Trophoblast cell (in vitro differentiated cells and primary cell): Measurements from ENCODE around the gene CHST6.
"Not testable (repeated sequence)": the region's sequence is repeated elsewhere in the genome, so short reads cannot be mapped to it uniquely, and the experiment has no call there.

ENCODE experiments used
- DNase-seq, 2 donors: peaks; one replicate each; pipeline ENCODE4 v3.0.0-alpha.2; 2016
- H2AFZ ChIP-seq: 2 replicates; pipeline ENCODE4 v1.6.1; 2013; ENCODE audit warnings: low read length, moderate library complexity, mild to moderate bottlenecking; ENCODE audit not compliant: insufficient read depth, poor library complexity
- H2AK5ac ChIP-seq: 2 replicates; pipeline ENCODE4 v1.6.1; 2013; ENCODE audit warnings: mild to moderate bottlenecking, low read length
- H2BK120ac ChIP-seq: 2 replicates; pipeline ENCODE4 v1.6.1; 2013; ENCODE audit warnings: low read length, mild to moderate bottlenecking, moderate library complexity; ENCODE audit not compliant: insufficient read depth, poor library complexity
- H2BK12ac ChIP-seq: 2 replicates; pipeline ENCODE4 v1.6.1; 2013; ENCODE audit warnings: mild to moderate bottlenecking, low read length, moderate library complexity
- H2BK5ac ChIP-seq: 2 replicates; pipeline ENCODE4 v1.6.1; 2013; ENCODE audit warnings: low read length, low read depth, moderate library complexity, mild to moderate bottlenecking; ENCODE audit not compliant: poor library complexity
- H3K14ac ChIP-seq: 2 replicates; pipeline ENCODE4 v1.6.1; 2013; ENCODE audit warnings: mild to moderate bottlenecking, low read length
- H3K18ac ChIP-seq: 2 replicates; pipeline ENCODE4 v1.6.1; 2013; ENCODE audit warnings: mild to moderate bottlenecking, low read length
- H3K23ac ChIP-seq: 2 replicates; pipeline ENCODE4 v1.6.1; 2013; ENCODE audit warnings: low read length
- H3K27ac ChIP-seq: 2 replicates; pipeline ENCODE4 v1.5.1; 2013; ENCODE audit warnings: low read depth, mild to moderate bottlenecking, inconsistent platforms, low read length, moderate library complexity
- H3K27me3 ChIP-seq: 2 replicates; pipeline ENCODE4 v1.6.1; 2013; ENCODE audit warnings: inconsistent platforms, mild to moderate bottlenecking, low read length, moderate library complexity; ENCODE audit not compliant: insufficient read depth
- H3K36me3 ChIP-seq, 2 experiments: 1 replicate in 1 of 2; 2 replicates in 1 of 2; pipeline ENCODE4 v1.6.1; 2013; ENCODE audit warnings: low read length in 2 of 2, mild to moderate bottlenecking in 2 of 2, moderate library complexity in 1 of 2; ENCODE audit not compliant: insufficient read depth in 2 of 2, control insufficient read depth in 1 of 2
- H3K4ac ChIP-seq: 2 replicates; pipeline ENCODE4 v1.6.1; 2013; ENCODE audit warnings: low read depth, mild to moderate bottlenecking, low read length, moderate library complexity
- H3K4me1 ChIP-seq, 2 experiments: 1 replicate in 1 of 2; 2 replicates in 1 of 2; pipeline ENCODE4 v1.6.1; 2013; ENCODE audit warnings: low read length in 2 of 2, mild to moderate bottlenecking in 2 of 2, moderate library complexity in 1 of 2; ENCODE audit not compliant: insufficient read depth in 2 of 2, control insufficient read depth in 1 of 2
- H3K4me2 ChIP-seq: 2 replicates; pipeline ENCODE4 v1.6.1; 2013; ENCODE audit warnings: inconsistent platforms, mild to moderate bottlenecking, low read length, moderate library complexity
- H3K4me3 ChIP-seq: 2 replicates; pipeline ENCODE4 v1.5.1; 2013; ENCODE audit warnings: mild to moderate bottlenecking, low read depth, low read length, inconsistent platforms
- H3K79me1 ChIP-seq: one replicate; pipeline ENCODE4 v1.6.1; 2013; ENCODE audit warnings: low read length
- H3K79me2 ChIP-seq: 2 replicates; pipeline ENCODE4 v1.6.1; 2013; ENCODE audit warnings: low read length, mild to moderate bottlenecking; ENCODE audit not compliant: control insufficient read depth, insufficient read depth, poor library complexity
- H3K9ac ChIP-seq: 2 replicates; pipeline ENCODE4 v1.6.1; 2013; ENCODE audit warnings: mild to moderate bottlenecking, low read length
- H3K9me3 ChIP-seq: 2 replicates; pipeline ENCODE4 v1.6.1; 2013; ENCODE audit warnings: low read depth, mild to moderate bottlenecking, control low read depth, inconsistent platforms, low read length; ENCODE audit not compliant: insufficient read depth
- H4K12ac ChIP-seq: 2 replicates; pipeline ENCODE4 v1.6.1; 2013; ENCODE audit warnings: low read depth, mild to moderate bottlenecking, low read length, moderate library complexity
- H4K8ac ChIP-seq: 2 replicates; pipeline ENCODE4 v1.6.1; 2013; ENCODE audit warnings: low read depth, mild to moderate bottlenecking, low read length, moderate library complexity
- H4K91ac ChIP-seq: one replicate; pipeline ENCODE4 v1.6.1; 2013; ENCODE audit warnings: low read depth, mild to moderate bottlenecking, low read length, moderate library complexity
- WGBS: extraction: QIAGEN DNeasy Blood & Tissue Kit; methylation state at CpG from one replicate; pipeline ENCODE4 v1.1.7; 2013; ENCODE audit warnings: missing lambda C conversion rate; ENCODE audit not compliant: insufficient read length, insufficient coverage; ENCODE audit errors: extremely low coverage; 5-methylcytosine and 5-hydroxymethylcytosine counted together

Gene CHST6

DNA sequence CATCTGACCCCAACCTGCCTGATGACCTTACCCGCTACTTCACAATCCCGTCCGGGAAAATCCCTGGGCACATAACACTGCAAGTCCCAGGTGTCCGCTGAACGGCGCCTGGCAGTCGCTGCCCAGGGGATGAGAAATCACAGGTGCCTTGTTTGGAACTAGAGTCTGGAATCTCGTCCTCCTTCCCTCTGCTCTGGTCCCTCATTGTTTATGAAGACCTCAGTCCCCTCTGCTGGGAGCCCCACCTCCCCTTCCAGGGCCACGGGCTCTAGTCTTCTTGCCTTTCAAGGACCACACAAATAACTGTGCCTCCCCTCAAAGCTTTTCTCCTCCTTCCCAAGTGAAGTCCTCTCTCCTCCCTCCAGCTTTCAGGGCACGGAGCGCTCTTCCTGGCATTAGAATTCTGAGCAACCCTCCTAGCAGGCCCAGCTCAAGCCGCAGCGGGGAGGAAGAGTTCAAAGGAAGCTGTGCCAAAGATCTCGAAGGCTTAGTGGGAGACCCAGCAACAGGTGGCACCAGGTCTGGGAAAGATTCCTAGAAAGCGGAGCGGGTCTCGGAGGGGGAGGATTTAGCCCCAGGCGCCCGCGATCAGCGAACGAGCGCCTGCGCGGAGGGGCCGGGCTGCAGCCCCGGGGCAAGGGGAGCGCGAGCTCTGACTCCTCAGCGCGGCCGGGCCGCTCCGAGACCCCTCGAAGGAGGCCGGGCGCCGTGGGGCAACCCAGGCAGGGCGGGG, 31.7 kb downstream of the CHST6 start:
- H3K18ac ChIP-seq: peak overlapping the region; percentile 88
- H4K8ac ChIP-seq: peak overlapping the region; percentile 96
- H3K9me3 ChIP-seq, H3K79me1 ChIP-seq, H2BK12ac ChIP-seq, H3K36me3 ChIP-seq, H2AK5ac ChIP-seq, H3K4me1 ChIP-seq, H3K23ac ChIP-seq, H3K27me3 ChIP-seq: not testable (repeated sequence)
- peak overlapping the region; percentile 10 for H2BK120ac ChIP-seq
- H3K79me2 ChIP-seq: peaks cover 14% of the 10 kb centered on the region
- peak overlapping the region; percentile 14 for H2AFZ ChIP-seq
- peak overlapping the region; percentile 99 for H3K4me2 ChIP-seq
- peak overlapping the region; percentile 17 for H2BK5ac ChIP-seq
- peak overlapping the region; percentile 67 for H4K91ac ChIP-seq
- WGBS: no CpG with 5 or more reads among the region's 39 CpGs
- peak overlapping the region; percentile 90 for H3K4ac ChIP-seq
- peak overlapping the region; percentile 54 for H3K14ac ChIP-seq
- peak overlapping the region; percentile 79 for H4K12ac ChIP-seq
- peak overlapping the region; percentile 99 for H3K4me3 ChIP-seq
- peak overlapping the region; percentile 88 for H3K27ac ChIP-seq
- peak; percentile 46 to 68 for DNase-seq
- peak overlapping the region; percentile 97 for H3K9ac ChIP-seq

- H2BK12ac ChIP-seq: no peak overlapping the region
- H3K14ac ChIP-seq: no peak overlapping the region
- no peak overlapping the region for H4K91ac ChIP-seq
- whole genome bisulfite sequencing: no CpG with 5 or more reads among the region's 2 CpGs
- peaks cover 6% of the 10 kb centered on the region for H3K79me1 ChIP-seq
- H3K27ac ChIP-seq: no peak overlapping the region
- DNase-seq: no peak
- H3K4me2 ChIP-seq: peak overlapping the region; percentile 99
- H3K18ac ChIP-seq: no peak overlapping the region
- no peak overlapping the region for H3K4ac ChIP-seq
- H2AFZ ChIP-seq: no peak overlapping the region
- no peak overlapping the region for H3K4me3 ChIP-seq
- H3K9ac ChIP-seq: no peak overlapping the region
- H2BK120ac ChIP-seq: no peak overlapping the region
- H3K23ac ChIP-seq: no peak overlapping the region
- H3K79me2 ChIP-seq: peaks cover 14% of the 10 kb centered on the region
- no peaks in the 10 kb centered on the region for H3K9me3 ChIP-seq
- H3K27me3 ChIP-seq: no peaks in the 10 kb centered on the region
- no peak overlapping the region for H4K12ac ChIP-seq
- no peak overlapping the region for H4K8ac ChIP-seq
- H3K4me1 ChIP-seq: peaks cover 0 to 2% of the 10 kb centered on the region in 2 experiments
- peaks cover 3 to 4% of the 10 kb centered on the region in 2 experiments for H3K36me3 ChIP-seq
- H2AK5ac ChIP-seq: no peak overlapping the region
- H2BK5ac ChIP-seq: no peak overlapping the region
These were observed 32.4 kb downstream of the CHST6 start for GRCh38 chr16:75462806-75463205.

DNA sequence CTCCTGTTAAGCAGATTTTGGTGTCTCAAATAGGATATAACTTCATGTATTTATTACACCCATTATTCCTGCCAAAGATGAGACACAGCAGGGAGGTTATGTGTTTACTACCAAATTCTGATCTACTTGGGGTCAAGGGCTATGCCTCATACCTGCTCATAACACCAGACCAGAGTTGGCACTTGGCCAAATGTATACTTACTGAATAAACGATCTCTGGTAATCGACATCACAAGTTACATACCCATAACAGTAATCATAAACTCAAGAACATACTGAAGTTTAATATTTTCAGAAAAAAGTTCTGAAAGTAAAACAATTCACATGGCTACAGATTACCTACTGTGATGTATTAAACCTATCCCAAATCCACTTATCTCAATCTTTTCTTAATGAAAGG, 33.7 kb downstream of the CHST6 start:
- no peak overlapping the region for H4K91ac ChIP-seq
- H3K27me3 ChIP-seq: no peaks in the 10 kb centered on the region
- H4K8ac ChIP-seq: no peak overlapping the region
- H4K12ac ChIP-seq: no peak overlapping the region
- H3K4me2 ChIP-seq: no peak overlapping the region
- no peak overlapping the region for H2BK120ac ChIP-seq
- H3K18ac ChIP-seq: no peak overlapping the region
- no peak overlapping the region for H3K9ac ChIP-seq
- H2AFZ ChIP-seq: no peak overlapping the region
- H3K36me3 ChIP-seq: peaks cover 3 to 4% of the 10 kb centered on the region in 2 experiments
- H3K4me3 ChIP-seq: no peak overlapping the region
- no peak overlapping the region for H3K27ac ChIP-seq
- H3K4ac ChIP-seq: no peak overlapping the region
- H3K79me1 ChIP-seq: peaks cover 6% of the 10 kb centered on the region
- H2AK5ac ChIP-seq: no peak overlapping the region
- DNase-seq: no peak
- no CpG with 5 or more reads among the region's 2 CpGs for WGBS
- H2BK5ac ChIP-seq: no peak overlapping the region
- H3K79me2 ChIP-seq: peaks cover 14% of the 10 kb centered on the region
- peaks cover 0 to 2% of the 10 kb centered on the region in 2 experiments for H3K4me1 ChIP-seq
- no peaks in the 10 kb centered on the region for H3K9me3 ChIP-seq
- H3K23ac ChIP-seq: no peak overlapping the region
- no peak overlapping the region for H3K14ac ChIP-seq
- H2BK12ac ChIP-seq: no peak overlapping the region

DNA sequence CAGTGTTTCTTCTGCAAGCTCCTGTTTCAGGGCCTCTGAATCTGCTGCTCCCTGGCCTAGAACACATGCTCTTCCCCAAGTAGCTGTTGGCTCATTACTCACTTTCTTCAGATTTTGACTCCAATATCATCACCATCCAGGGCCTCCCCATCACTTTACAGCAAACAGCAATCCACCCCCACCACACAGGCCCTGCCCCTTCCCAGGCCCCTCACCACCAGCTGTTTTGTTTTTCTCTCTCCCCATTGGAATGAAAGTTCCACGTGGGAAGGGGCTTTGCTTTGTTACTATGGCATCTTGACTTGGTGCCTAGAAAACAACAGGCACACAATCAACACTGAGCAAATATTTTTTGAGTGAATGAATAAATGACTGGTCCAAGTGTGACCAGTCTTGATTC, 34.8 kb downstream of the CHST6 start:
- H4K12ac ChIP-seq: no peak overlapping the region
- no peak for DNase-seq
- no peak overlapping the region for H4K91ac ChIP-seq
- H2BK5ac ChIP-seq: no peak overlapping the region
- H3K36me3 ChIP-seq: peaks cover 3 to 4% of the 10 kb centered on the region in 2 experiments
- H3K18ac ChIP-seq: no peak overlapping the region
- H3K23ac ChIP-seq: no peak overlapping the region
- H3K4me1 ChIP-seq: peaks cover 0 to 2% of the 10 kb centered on the region in 2 experiments
- H2AFZ ChIP-seq: no peak overlapping the region
- H2AK5ac ChIP-seq: no peak overlapping the region
- peaks cover 14% of the 10 kb centered on the region for H3K79me2 ChIP-seq
- no peak overlapping the region for H4K8ac ChIP-seq
- no peak overlapping the region for H2BK12ac ChIP-seq
- WGBS: no CpG with 5 or more reads among the region's 1 CpG
- H3K4ac ChIP-seq: peak overlapping the region; percentile 11
- H3K27me3 ChIP-seq: no peaks in the 10 kb centered on the region
- no peak overlapping the region for H3K14ac ChIP-seq
- no peak overlapping the region for H3K4me2 ChIP-seq
- no peaks in the 10 kb centered on the region for H3K9me3 ChIP-seq
- H3K79me1 ChIP-seq: peaks cover 6% of the 10 kb centered on the region
- no peak overlapping the region for H3K9ac ChIP-seq
- H3K4me3 ChIP-seq: no peak overlapping the region
- H2BK120ac ChIP-seq: no peak overlapping the region
- H3K27ac ChIP-seq: no peak overlapping the region
